Chondrocyte (in vitro differentiated cells): ENCODE results near the gene SLC26A8. TPM values are rescaled to one million over a fixed set of nuclear protein-coding genes. Genes with fewer than 3 reads are reported as not detected.
"Not testable (repeated sequence)": the region's sequence is repeated elsewhere in the genome, so short reads cannot be mapped to it uniquely, and the experiment has no call there.

Source experiments
- DNase-seq: peaks from one replicate; pipeline ENCODE4 v3.0.0; 2021; ENCODE audit warnings: mixed read lengths, low spot score
- H3K27ac Mint-ChIP-seq: one replicate; pipeline ENCODE4 v1.8.0; 2021; ENCODE audit warnings: mild to moderate bottlenecking, moderate library complexity, mixed read lengths; ENCODE audit not compliant: unreplicated experiment
- H3K27me3 Mint-ChIP-seq: 2 replicates; pipeline ENCODE4 v1.8.0; 2021; ENCODE audit warnings: low read depth, mixed read lengths
- H3K36me3 Mint-ChIP-seq: 2 replicates; pipeline ENCODE4 v1.8.0; 2021; ENCODE audit warnings: low read depth, mixed read lengths
- H3K4me1 Mint-ChIP-seq: 2 replicates; pipeline ENCODE4 v1.8.0; 2021; ENCODE audit warnings: low read depth, mild to moderate bottlenecking, mixed read lengths
- H3K4me3 Mint-ChIP-seq: one replicate; pipeline ENCODE4 v1.8.0; 2021; ENCODE audit warnings: mild to moderate bottlenecking, moderate library complexity, mixed read lengths; ENCODE audit not compliant: unreplicated experiment
- H3K9me3 Mint-ChIP-seq: 2 replicates; pipeline ENCODE4 v1.8.0; 2021; ENCODE audit warnings: low read depth, mixed read lengths
- total RNA-seq: library from RNA; stranded (reverse); gene quantifications from 3 replicates; pipeline ENCODE4 v1.2.1, GENCODE V29; 2021
- TF ChIP-seq, protein P1 (sequence below): fragments of 200-600 bp; sonication (generic); IDR thresholded peaks from 2 replicates; pipeline ENCODE4 v1.5.0; 2021; ENCODE audit warnings: antibody characterized with exemption, mild to moderate bottlenecking, moderate library complexity

Gene SLC26A8
- total RNA-seq, 1 donor from 2014 or later, result 0.15 TPM

DNA sequence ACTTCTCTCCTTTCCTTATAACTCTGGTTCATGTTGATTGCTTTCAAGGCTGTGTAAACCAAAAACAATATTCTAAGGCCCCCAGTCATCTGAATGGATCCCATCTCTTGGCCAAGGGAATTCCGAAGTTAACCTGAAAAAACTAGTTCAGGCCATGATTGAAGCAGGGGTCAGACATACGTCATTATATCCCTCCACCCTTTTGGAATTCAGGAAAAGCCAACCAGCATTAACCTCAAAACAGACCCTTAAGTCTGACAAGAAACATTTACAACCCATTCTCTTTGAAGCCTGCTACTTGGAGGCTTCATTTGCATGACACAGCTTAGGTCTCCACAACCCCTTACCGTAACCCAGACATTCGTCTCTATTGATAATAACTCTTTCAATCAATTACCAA, 39.7 kb downstream of the SLC26A8 start:
- TF ChIP-seq, protein P1, sequence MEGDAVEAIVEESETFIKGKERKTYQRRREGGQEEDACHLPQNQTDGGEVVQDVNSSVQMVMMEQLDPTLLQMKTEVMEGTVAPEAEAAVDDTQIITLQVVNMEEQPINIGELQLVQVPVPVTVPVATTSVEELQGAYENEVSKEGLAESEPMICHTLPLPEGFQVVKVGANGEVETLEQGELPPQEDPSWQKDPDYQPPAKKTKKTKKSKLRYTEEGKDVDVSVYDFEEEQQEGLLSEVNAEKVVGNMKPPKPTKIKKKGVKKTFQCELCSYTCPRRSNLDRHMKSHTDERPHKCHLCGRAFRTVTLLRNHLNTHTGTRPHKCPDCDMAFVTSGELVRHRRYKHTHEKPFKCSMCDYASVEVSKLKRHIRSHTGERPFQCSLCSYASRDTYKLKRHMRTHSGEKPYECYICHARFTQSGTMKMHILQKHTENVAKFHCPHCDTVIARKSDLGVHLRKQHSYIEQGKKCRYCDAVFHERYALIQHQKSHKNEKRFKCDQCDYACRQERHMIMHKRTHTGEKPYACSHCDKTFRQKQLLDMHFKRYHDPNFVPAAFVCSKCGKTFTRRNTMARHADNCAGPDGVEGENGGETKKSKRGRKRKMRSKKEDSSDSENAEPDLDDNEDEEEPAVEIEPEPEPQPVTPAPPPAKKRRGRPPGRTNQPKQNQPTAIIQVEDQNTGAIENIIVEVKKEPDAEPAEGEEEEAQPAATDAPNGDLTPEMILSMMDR, result no peak
- H3K27ac Mint-ChIP-seq, result no peak overlapping the region
- no peak overlapping the region for H3K4me3 Mint-ChIP-seq

DNA sequence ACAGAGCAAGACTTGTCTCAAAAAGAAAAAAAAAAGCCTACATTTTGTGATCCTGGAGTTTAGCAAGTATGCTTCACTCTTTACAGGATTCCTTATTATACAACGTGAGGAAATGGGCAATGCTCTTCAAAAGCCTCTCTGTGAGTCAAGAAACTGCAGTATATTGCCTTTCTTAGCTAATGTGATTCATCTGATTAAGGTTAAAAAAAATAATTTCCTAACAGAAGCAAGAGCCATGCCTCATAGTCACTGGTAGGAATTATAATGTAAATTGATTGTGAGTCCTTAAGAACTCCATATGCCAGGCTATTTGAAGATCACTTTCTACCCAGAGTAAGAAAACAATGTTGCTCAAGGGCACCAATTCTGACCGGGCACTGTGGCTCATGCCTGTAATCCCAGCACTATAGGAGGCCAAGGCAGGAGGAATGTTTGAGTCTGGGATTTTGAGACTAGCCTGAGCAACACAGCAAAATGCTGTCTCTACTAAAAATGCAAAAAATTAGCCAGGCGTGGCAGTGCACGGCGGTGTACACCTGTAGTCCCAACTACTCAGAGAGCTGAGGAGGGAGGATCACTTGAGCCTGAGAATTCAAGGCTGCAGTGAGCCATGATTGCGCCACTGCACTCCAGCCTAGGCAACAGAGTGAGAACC, 43.3 kb downstream of the SLC26A8 start:
- no peak overlapping the region for H3K27ac Mint-ChIP-seq
- TF ChIP-seq, protein P1, result no peak
- peaks cover 34% of the 10 kb centered on the region for H3K27me3 Mint-ChIP-seq
- no peaks in the 10 kb centered on the region for H3K36me3 Mint-ChIP-seq
- no peaks in the 10 kb centered on the region for H3K4me1 Mint-ChIP-seq
- no peak overlapping the region for H3K4me3 Mint-ChIP-seq
- no peak for DNase-seq
- H3K9me3 Mint-ChIP-seq, result no peaks in the 10 kb centered on the region

More for the DNA sequence above, 39.7 kb downstream of the SLC26A8 start:
- Mint-ChIP-seq H3K27me3 (peaks cover 36% of the 10 kb centered on the region), H3K36me3 (no peaks in the 10 kb centered on the region), H3K9me3 (no peaks in the 10 kb centered on the region), H3K4me1 (no peaks in the 10 kb centered on the region)
- no peak for DNase-seq

DNA sequence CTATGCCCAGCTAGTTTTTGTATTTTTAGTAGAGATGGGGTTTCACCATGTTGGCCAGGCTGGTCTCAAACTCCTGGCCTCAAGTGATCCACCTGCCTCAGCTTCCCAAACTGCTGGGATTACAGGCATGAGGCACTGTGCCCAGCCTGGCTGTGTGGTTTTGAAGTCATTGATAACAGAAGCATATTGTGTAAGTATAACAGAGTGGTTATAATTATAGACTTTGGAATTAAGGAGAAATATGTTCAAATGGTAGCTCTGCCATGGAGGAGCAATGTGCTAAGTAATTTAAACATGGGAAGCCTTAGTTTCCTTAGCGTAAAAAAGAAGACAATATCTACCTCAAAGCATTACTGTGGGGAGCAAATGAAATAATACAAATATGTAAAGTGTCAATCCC, 44.3 kb downstream of the SLC26A8 start:
- H3K27ac Mint-ChIP-seq, H3K4me3 Mint-ChIP-seq, DNase-seq, H3K9me3 Mint-ChIP-seq, H3K4me1 Mint-ChIP-seq, H3K36me3 Mint-ChIP-seq: not testable (repeated sequence)
- peaks cover 32% of the 10 kb centered on the region for H3K27me3 Mint-ChIP-seq

DNA sequence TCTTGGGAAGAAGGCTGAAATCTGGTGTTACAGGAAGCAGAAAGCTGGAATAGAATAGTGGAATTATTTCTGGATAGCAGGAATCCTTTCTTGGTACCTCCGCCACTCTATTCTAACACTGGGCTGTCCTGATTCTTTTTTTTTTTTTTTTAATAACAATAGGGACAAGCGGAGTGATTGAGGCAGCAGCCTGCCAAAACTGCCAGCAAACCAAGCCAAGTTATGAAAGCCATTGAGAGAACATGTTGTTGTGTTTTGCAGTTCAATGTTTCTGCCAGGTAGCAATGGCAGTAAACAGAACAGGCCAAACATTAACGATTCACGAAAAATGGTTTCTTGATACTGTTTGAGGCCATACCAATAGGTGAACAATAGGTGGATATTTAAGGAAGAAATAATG, 47.1 kb downstream of the SLC26A8 start:
- Mint-ChIP-seq H3K27me3 (peaks cover 15% of the 10 kb centered on the region), H3K27ac (no peak overlapping the region), H3K4me1 (peaks cover 7% of the 10 kb centered on the region), H3K4me3 (no peak overlapping the region), H3K36me3 (no peaks in the 10 kb centered on the region), H3K9me3 (no peaks in the 10 kb centered on the region)
- no peak for DNase-seq
- TF ChIP-seq, protein P1, result no peak

DNA sequence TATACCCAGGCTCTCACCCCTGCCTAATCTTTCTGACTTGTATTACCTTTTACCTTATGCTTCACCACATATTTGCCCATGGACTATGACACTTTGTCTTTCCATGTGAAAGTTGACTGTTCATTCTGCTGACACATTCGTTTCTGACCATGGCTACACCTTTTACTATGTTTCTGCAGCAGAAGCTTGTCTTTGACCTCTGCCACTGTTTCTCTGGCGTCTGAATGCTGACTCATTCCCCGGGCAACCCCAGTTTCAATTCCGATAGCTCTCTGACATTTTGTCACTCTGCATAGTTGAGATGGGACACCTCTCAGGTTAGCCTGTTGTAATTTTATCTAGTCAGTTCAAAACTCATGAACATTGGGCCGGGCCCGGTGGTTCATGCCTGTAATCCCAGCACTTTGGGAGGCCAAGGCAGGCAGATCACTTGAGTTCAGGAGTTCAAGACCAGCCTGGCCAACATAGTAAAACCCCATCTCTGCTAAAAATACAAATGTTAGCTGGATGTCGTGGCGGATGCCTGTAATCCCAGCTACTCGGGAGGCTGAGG, 50.7 kb downstream of the SLC26A8 start:
- no peak overlapping the region for H3K4me3 Mint-ChIP-seq
- H3K27ac Mint-ChIP-seq, result no peak overlapping the region
- no peaks in the 10 kb centered on the region for H3K36me3 Mint-ChIP-seq
- peaks cover 7% of the 10 kb centered on the region for H3K4me1 Mint-ChIP-seq
- no peak for DNase-seq
- no peaks in the 10 kb centered on the region for H3K9me3 Mint-ChIP-seq
- H3K27me3 Mint-ChIP-seq, result no peaks in the 10 kb centered on the region
- TF ChIP-seq, protein P1, result no peak
